HG03097 (cell line): ENCODE measurements around the gene KSR2.

Experiments
- ATAC-seq: cut with Tn5 transposase; IDR thresholded peaks from one replicate; pipeline ENCODE4 v1.9.1; 2021; ENCODE audit not compliant: unreplicated experiment, low FRiP score

The KSR2 gene

DNA sequence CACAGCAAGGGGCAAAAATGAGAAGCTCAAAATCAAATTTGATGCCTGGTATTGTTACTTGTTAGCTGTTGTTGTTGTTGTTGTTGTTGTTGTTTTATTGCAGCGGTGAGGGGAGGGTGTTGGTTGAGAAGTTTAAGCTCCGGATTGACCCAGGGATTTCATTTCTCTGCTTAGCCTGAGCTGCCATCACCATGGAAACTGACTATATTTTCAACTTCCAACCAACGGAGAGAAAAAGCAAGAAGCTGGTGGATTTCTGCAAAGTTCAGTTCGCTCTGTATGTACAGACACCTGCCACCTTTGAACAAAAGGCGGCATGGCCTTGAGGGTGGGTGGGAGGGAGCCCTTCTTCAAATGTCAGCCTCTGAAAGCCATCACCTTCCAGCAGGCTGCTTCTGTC lies 412.9 kb downstream of the KSR2 start:
- ATAC-seq = no peak

DNA sequence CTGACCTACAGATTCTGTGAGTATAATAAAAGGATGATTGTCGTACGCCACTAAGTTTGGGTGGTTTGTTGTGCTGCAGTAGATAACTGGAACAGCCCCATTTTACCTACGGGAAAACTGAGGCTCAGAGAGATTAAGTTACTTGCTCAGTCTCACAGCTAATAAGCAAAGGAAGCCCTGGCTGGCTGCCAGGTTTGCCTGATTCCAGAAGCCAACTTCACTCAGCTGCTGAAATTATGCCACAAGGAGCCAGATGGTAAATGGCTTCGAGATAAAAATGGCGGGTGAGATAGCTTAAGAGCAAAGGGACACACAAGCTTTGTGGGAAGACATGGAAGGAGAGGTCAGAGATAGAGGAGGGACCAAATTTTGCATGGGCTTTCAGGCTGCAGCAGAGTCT lies 415.8 kb downstream of the KSR2 start:
- no peak for ATAC-seq

DNA sequence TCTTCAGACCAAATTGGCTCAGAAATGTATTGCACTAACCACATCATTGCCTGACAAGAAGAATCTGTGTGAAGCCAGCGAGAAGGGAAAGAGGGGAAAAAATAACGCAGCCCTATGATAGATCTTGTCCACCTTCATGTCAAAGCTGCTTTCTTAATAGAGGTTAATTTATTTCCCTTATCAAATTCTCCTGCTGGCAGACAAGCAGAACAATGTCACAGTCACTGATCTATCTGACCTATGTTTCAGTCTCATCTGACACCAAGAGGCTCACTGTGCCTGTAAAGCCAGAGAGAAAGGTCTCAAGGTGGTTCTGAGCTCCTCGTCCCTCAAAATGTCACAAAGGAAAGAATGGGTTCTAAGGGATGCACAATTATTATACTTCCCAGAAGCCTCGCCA lies 417.1 kb downstream of the KSR2 start:
- ATAC-seq = no peak

DNA sequence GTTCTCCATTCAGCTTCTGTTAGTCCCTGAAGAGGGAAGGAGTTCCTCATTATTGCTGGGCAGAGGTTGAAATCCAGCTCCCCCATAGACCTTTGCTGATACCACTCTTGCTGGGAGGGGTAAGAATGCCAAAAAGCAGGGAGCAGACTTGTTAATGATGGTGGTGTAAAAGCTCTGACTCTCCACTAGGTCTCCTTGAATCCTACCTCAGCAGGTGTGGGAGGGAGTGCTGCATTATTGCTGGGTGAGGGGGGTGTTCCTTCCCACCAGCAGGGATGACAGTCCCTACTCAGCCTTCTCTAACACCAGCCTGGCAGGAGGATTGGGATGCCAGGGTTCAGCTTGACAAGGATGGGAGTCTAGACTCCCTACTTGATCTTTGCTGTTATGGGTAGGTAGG lies 421.6 kb downstream of the KSR2 start:
- ATAC-seq = no peak

DNA sequence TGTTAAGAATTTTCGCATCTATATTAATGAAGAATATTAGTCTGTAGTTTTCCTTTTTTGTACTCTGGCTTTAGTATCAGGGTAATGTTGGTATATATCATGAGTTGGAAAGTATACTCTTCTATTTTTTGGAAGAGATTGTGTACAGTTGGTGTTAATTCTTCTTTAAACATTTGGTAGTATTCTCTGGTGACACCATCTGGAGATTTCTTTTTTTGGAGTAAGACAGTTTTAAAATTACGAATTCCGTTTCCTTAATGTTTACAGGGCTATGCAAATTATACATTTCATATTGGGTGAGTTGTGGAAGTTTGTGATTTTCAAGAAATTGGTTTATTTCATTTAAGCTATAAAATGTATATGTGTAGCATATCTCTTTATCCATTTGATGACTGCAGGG lies 423.6 kb downstream of the KSR2 start:
- no peak for ATAC-seq

DNA sequence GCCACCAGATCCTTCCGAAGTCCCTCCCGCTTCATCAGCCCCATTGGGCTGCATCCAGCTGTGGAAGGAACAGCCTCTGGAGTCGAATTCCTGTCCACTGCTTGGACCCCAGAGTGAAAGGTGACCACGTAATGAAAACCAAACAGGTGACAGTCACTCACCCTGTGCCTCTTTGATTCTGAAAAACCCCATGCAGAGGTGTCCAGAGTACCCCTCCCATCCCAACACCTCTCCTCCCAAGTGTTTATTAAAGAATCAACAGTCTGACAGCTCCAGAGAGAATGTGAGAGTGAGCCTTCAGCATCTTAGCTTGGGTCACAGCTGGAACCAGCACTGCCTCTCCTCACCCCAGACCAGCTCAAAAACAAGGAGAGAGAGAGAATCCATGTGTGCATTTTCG lies 428.8 kb downstream of the KSR2 start:
- ATAC-seq = no peak

DNA sequence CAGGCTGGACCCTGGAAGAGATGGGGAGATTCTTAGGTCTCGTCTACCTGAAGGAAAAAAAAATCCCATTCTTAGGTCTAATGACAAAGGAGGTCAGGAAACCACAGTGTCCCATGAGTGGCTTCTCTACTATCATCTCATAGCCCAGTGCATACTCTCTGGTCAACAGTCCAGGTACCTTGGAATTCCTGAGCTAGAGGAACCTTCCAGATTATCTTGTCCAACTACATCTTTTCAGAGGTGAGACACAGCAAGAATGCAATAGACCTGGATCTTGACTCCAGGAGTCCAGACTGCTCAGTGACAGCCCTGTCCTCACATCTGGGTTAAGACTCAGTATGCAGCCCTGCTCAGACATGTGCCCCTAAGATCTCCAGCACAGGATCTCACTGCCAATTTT lies 429.9 kb downstream of the KSR2 start:
- ATAC-seq = no peak

DNA sequence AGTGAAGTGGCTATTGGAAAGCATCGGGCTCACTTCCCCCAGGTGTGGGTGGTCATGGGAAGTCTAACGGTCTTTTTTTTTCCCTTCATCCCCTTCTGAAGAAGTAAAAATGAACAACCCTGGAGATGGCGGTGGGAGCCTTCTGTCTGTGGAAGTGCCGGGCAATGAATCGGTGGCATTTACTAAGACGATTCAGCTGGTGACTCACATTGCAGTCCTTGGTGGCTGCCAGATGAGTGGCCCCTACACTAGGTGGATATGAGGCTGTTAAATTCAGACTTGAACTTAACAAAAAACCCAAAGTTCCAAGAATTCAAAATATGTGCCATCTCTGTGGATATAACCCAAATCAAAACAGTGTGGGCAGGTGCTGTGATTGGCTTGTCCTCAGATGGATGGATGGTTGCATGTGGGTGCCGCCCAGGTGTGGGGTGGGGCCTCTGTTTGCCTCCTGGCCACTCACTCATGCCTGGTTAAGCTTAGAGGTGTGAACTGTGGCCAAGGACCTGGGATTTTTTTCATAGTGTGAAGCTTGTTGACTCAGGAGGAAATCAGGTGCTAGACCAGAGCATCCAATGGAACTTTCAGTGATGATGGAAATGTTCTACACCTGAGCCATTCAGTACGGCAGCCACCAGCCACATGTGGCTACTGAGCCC lies 430.6 kb downstream of the KSR2 start:
- no peak for ATAC-seq

DNA sequence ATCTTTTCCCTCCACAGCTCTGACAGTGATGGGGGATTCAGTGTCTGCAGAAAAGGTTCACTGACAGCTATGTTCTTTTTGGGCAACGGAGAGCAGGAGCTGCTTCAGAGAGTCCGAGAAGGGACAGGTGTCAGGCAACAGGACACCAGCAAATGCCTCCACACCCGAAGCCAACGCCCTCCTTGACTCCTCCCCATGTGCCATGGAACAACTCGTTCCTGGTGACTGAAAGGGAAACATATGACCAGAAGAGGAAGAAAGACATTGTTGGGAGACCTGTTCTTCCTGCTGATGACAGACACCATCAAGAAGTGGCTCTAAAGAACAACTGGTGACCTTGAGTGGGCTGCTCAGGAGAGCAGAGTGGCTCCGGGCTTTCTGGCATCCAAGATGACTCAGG lies 435.1 kb downstream of the KSR2 start:
- ATAC-seq = no peak

DNA sequence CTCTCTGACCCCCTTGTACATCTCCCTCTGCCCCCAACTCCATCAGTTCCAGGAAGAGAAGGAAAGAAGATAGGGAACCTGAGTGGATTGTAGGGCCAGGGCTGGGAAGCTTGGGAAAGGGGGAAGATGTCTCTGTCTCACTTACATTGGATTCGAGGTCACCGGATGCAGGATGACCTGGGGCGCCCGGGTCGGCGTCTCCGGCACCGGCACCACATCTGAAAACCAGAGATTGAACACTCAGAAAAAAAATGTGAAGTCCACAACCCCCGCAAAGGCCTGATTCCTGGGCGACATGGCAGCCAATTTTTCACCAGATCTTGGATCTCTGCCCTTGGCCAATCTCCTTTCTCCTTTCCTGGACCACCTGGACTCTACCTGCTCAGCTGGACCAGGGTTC lies 438.0 kb downstream of the KSR2 start:
- ATAC-seq = no peak

DNA sequence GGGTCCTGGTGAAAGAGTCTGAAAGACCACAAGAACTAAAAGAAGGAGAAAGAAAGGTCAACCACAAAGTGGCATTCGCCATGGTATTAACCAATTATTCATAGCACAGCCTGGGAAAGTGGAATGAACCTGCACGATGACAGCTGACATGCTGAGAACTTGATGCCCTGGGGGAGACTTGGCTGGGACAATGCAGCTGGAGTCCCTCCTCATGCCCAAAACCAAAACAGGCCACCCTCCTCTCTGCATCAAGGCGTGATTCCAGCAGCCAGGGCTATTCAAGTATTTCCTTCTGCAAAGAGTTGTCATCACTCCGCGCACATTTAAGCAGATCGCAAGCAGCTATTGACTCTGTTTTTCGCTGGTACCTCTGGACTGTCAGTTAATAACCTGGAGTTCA lies 440.3 kb downstream of the KSR2 start:
- no peak for ATAC-seq

DNA sequence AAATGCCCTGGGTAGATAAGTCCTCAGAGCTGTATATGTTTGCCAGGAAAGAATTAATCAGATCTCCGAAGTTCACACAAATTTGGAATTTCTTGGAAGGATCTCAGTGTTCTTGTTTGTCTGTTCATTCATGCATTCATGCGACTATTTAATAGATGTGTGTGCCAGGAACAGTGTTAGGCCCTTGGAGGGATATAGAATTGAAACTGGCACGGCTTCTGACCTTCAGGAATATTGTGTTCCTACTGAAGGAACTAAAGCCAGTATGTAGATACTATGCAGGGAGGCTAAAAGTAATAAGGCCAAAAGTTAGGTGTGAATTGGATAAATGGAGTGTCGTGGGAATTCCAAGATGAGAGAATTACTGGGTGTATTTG lies 441.3 kb downstream of the KSR2 start:
- no peak for ATAC-seq

DNA sequence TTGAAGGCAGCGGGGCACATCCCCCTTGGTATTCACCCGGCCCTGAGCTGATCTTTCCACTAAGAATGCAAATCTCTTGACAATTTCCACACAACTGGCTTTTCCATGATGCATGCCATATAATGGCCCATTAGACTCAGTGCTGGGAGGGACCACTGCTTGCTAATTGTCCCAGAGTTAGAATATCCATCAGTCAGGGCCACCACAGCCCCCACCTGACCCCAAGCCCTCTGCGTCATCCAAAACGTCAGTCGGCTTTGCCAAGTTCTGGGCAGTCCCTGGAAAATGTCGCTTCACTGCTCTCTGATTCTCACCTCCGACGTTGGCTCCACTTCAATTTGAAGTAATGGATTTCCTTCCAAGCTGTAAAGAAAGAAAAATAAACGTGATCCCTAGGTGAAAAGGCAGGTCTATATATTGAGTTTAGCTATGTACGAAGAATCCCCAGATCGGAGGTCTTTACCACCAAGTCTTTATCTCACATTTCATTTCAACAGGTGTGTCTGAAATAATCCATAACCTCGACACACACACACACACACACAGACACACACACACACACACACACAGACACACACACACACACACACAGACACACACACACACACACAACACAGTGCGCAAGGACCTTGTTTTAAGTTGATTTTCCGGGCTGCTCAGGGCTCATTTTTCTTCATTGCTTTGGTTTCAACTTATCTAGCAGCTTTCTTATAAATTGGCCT lies 441.9 kb downstream of the KSR2 start:
- no peak for ATAC-seq

DNA sequence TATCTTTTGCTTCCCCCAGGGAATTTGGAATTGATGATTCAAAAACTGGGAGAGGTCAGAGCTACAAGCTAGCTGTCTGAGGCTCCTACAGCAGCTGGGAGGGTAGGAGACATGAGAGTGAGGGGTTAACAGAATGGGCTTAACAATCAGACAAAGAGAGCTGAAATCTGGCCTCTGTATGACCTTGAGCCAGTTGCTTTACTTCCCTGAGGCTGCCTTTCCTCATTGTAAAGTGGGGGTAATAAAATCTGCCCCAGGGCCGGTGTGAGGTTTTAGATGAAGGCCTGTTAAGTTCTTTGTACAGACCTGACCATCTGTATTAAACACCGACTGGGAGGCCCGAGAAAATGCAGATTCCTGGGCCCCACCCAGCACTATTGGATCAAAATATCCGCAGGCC lies 443.0 kb downstream of the KSR2 start:
- ATAC-seq = no peak

DNA sequence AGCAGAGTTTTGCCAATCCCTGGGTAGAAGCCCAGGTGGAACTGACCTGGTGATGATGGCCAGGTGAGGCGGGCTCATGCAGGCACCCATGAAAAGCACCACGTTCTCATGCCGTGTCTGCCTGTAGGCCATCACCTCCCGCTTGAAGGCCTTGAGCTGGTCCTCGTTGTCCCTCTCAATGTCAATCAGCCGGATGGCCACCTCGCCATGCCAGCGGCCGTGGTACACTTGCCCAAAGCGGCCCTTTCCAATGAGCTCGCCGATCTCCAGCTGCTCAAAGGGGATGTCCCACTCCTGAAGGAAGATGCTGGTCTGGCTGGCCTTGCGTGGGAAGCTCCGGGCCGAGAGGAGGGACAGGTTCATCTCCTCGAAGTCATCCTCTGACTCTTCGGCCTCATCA lies 444.0 kb downstream of the KSR2 start:
- no peak for ATAC-seq

DNA sequence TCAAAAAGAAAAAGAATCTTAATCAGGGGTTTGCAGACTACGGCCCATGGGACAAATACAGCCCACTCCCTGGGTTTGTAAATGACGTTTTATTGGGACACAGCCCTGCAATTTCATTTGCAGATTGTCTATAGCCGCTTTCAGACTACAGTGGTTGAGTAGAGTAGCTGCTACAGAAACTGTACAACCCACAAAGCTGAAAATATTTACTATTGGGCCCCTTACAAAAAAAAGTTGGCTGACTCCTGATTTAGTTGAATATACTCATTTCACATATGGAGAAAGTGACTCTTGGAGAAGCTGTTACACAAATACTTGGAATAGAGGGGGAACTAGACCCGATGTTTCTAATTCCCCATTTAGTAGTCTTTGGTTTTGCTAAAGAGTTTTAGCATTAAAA lies 444.8 kb downstream of the KSR2 start:
- ATAC-seq = no peak

DNA sequence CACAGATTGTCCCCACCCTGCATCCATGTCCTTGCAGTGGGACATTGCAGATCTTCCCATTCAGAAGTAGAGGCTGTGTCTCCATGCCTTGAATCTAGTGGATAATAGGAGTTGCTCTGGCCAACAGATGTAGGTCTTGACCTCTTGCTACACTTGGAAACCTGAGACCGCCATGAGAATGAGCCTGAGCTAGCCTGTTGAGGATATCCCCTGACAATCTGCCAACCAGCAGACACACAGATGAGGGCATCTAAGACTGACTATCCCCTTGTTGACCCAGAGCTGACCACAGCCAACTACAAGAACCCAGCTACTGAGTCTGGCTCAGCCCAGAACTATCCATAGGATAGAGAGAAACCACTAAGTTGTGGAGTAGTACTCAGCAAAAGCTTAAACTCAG lies 446.2 kb downstream of the KSR2 start:
- no peak for ATAC-seq

DNA sequence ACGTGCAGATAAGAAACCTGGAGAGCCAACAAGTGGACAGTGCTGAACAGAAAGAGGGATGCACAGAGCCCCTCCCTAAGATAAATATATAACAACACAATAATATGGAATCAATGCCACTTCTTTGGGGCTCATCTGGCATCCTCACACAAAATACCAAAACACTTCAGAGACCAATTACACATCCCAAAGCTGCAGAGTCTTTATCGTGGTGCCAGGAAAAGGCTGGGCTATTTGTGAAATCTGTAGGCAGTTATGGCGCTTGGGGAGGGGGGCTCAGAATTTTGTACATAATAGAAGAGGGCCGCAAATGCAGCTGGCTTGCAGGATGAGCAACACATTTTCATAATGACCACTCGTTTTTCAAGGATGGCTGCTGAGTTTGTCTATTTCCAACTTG lies 446.9 kb downstream of the KSR2 start:
- ATAC-seq = no peak

DNA sequence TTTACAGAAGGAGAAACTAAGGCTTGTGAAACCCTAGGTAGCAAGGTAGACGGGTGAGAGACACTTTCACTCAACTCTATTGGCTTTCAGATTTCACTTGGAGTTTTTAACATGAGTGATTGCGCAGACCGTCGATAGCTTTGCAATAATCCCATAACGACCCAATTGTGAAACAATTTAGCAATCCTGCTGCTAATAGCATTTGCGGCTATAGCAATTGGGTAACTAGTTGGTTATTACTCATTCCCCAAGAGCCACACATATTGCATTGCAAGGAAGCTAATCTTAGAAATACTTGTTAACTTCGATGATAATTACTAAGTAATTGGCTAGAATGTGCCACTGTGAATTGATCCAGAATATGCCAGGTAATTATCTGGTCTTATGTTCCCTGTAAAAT lies 447.4 kb downstream of the KSR2 start:
- no peak for ATAC-seq

DNA sequence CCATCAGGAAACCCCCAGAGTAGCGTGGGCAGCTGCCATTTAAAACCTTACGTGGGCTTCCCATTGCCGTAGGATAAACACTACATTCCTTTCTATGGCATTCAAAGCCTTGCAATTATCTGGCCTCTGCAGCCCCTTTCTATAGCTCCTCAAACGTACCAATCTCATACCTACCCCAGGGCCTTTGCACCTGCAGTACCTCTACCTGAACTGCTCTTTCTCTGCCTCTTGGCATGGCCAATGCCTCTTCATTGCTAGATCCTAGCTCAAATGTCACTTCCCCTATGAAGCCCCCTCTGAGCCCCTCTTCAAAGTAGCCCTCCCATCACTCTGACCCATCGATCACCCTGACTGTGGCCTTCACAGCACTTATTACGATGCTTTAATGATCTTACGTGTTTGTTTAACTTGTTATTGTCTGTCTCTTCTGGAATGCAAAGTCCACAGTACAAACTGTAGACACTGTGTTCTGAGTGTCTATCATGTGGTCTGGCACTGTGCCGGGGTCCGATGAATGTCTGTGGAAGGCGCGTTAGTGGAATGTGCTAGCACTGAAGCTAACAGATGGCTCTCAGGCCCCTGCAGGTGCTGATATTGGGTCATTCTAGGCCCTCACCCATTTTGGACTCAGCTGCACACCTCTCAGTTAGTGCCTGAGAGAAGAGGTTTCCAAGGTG lies 450.1 kb downstream of the KSR2 start:
- no peak for ATAC-seq

DNA sequence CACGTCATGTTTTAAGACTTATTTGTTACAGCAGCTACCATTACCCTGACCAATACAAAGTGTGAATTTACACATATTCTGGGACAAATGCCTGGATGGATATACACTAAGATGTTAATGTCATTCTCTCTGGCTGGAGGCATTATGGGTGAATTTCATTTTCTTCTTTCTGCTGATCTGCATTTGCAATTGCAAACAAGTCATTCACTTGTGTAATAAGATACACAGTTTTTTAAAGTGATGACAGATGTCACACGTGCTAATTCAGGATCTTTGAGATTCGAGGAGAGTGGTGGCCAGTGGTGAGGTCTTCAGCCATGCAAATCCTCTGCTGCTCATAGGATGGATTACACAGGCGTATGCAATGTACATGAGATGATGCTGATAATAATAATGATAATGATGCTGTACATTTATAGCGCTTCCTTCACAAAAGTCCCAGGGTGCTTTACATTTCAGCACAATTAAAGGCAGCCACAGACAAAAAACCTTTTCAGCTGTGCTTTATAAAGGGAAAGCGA lies 451.5 kb downstream of the KSR2 start:
- no peak for ATAC-seq

DNA sequence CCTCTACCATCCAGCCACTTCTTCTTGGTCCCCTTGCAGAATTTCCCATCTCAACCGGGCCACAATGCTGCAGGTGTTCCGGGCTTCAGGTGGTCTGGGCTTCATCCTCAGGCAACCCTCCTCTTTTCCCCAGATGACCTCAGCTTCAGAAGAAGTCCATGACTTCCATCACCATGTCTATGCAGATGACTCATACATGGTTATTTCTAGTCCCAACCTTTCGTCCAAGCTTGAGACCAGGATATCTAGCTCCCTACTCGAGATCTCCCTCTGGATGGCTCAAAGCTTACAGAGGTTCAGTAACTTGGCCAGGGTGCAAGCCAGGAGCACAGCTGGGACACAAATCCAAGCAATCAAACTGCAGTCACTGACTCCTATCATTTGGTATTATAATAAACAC lies 452.8 kb downstream of the KSR2 start:
- no peak for ATAC-seq
